Suprapubic skin (tissue), 4 donors: ENCODE data around the gene OR10J5. TPM values are rescaled to one million over a fixed set of nuclear protein-coding genes. Genes with fewer than 3 reads are reported as not detected.
"Not testable (repeated sequence)": the region's sequence is repeated elsewhere in the genome, so short reads cannot be mapped to it uniquely, and the experiment has no call there.

Experiments
- DNase-seq, 2 donors: peaks; one replicate each; pipeline ENCODE4 v3.0.0-alpha.2; 2019; ENCODE audit warnings: low spot score in 2 of 2
- H3K27ac ChIP-seq: fragments of 200-600 bp; sonication (generic); one replicate; pipeline ENCODE4 v1.5.1; 2019
- H3K27me3 ChIP-seq: fragments of 200-600 bp; sonication (generic); one replicate; pipeline ENCODE4 v1.5.1; 2019
- H3K36me3 ChIP-seq: fragments of 200-600 bp; sonication (generic); one replicate; pipeline ENCODE4 v1.5.1; 2019
- H3K4me1 ChIP-seq: fragments of 200-600 bp; sonication (generic); one replicate; pipeline ENCODE4 v1.5.1; 2019
- H3K4me3 ChIP-seq: fragments of 200-600 bp; sonication (generic); one replicate; pipeline ENCODE4 v1.5.1; 2019; ENCODE audit warnings: mild to moderate bottlenecking
- H3K9me3 ChIP-seq: fragments of 200-600 bp; sonication (generic); one replicate; pipeline ENCODE4 v1.5.1; 2019
- CTCF ChIP-seq, 2 donors: fragments of 200-600 bp in 1 of 2; fragments of 450-650 bp in 1 of 2; sonication (generic) in 1 of 2; IDR thresholded peaks; one replicate each; pipeline ENCODE4 v1.5.1; 2016 to 2019; ENCODE audit warnings: antibody characterized with exemption in 2 of 2, mild to moderate bottlenecking in 1 of 2, moderate library complexity in 1 of 2
- EP300 ChIP-seq: sonication (generic); formaldehyde crosslinking; IDR thresholded peaks from one replicate; pipeline ENCODE4 v1.6.1; 2017; ENCODE audit warnings: antibody characterized with exemption
- POLR2A ChIP-seq, 2 donors: fragments of 450-650 bp; IDR thresholded peaks; one replicate each; pipeline ENCODE4 v1.6.1; 2017; ENCODE audit warnings: antibody characterized with exemption in 2 of 2, mild to moderate bottlenecking in 2 of 2, moderate library complexity in 2 of 2
- POLR2AphosphoS5 ChIP-seq, 3 donors: sonication (generic); formaldehyde crosslinking; IDR thresholded peaks; one replicate each; pipeline ENCODE4 v1.6.1; 2017; ENCODE audit warnings: antibody characterized with exemption in 3 of 3
- WGBS: methylation state at CpG from one replicate; pipeline ENCODE4 v1.1.5; 2018; 5-methylcytosine and 5-hydroxymethylcytosine counted together
- total RNA-seq, 4 donors: library from RNA; depleted of rRNA; stranded (reverse); fragments of >200 nt; gene quantifications; one replicate each; pipeline ENCODE4 v1.1.0, GENCODE V29; 2016

Gene OR10J5
- total RNA-seq, 4 donors from 2014 or later, result not detected

GRCh38 chr1:159554261-159554660 lies 18.5 kb upstream of the OR10J5 start:
- Histone ChIP-seq H3K4me1 (no peaks in the 10 kb centered on the region), H3K4me3 (no peak overlapping the region), H3K27me3 (no peaks in the 10 kb centered on the region), H3K36me3 (no peaks in the 10 kb centered on the region), H3K27ac (no peak overlapping the region), H3K9me3 (no peaks in the 10 kb centered on the region)
- no peak for DNase-seq
- 60% methylated on average over 3 of the region's 3 CpGs for WGBS
- TF ChIP-seq POLR2AphosphoS5 (IDR thresholded peaks at IDR 0.05) (no peak), CTCF (IDR thresholded peaks at IDR 0.05) (no peak), POLR2A (IDR thresholded peaks at IDR 0.05) (no peak), EP300 (no peak)

- no peaks in the 10 kb centered on the region for H3K27me3 ChIP-seq
- no peaks in the 10 kb centered on the region for H3K4me1 ChIP-seq
- no peak for TF ChIP-seq POLR2AphosphoS5 (IDR thresholded peaks at IDR 0.05)
- WGBS, result 72% methylated on average over 2 of the region's 2 CpGs
- H3K27ac ChIP-seq, result no peak overlapping the region
- H3K4me3 ChIP-seq, result no peak overlapping the region
- H3K36me3 ChIP-seq, result no peaks in the 10 kb centered on the region
- no peak for DNase-seq
- H3K9me3 ChIP-seq, result no peaks in the 10 kb centered on the region
These were observed 12.3 kb upstream of the OR10J5 start for GRCh38 chr1:159548126-159548525.

GRCh38 chr1:159532922-159533321 lies 2.9 kb downstream of the OR10J5 start:
- Histone ChIP-seq H3K4me1 (no peaks in the 10 kb centered on the region), H3K36me3 (no peaks in the 10 kb centered on the region), H3K27ac (no peak overlapping the region), H3K4me3 (no peak overlapping the region), H3K9me3 (peaks cover 5% of the 10 kb centered on the region), H3K27me3 (no peaks in the 10 kb centered on the region)
- TF ChIP-seq POLR2A (IDR thresholded peaks at IDR 0.05), result no peak
- no peak for TF ChIP-seq POLR2AphosphoS5 (IDR thresholded peaks at IDR 0.05)
- TF ChIP-seq CTCF (IDR thresholded peaks at IDR 0.05), result no peak
- no peak for TF ChIP-seq EP300
- no peak for DNase-seq

- not testable (repeated sequence) for H3K4me1 ChIP-seq, H3K4me3 ChIP-seq, H3K36me3 ChIP-seq, H3K27me3 ChIP-seq, H3K9me3 ChIP-seq, DNase-seq, H3K27ac ChIP-seq
- 58% methylated on average over 2 of the region's 2 CpGs for WGBS
These were observed 11.0 kb downstream of the OR10J5 start for GRCh38 chr1:159524792-159525191.

- H3K36me3 ChIP-seq, result no peaks in the 10 kb centered on the region
- H3K27me3 ChIP-seq, result no peaks in the 10 kb centered on the region
- no peaks in the 10 kb centered on the region for H3K4me1 ChIP-seq
- DNase-seq, result no peak
- no peak overlapping the region for H3K4me3 ChIP-seq
- no peak for TF ChIP-seq CTCF (IDR thresholded peaks at IDR 0.05)
- no peak for TF ChIP-seq EP300
- TF ChIP-seq POLR2AphosphoS5 (IDR thresholded peaks at IDR 0.05), result no peak
- TF ChIP-seq POLR2A (IDR thresholded peaks at IDR 0.05), result no peak
- H3K9me3 ChIP-seq, result peaks cover 10% of the 10 kb centered on the region
- H3K27ac ChIP-seq, result no peak overlapping the region
- WGBS, result 72% methylated on average over 2 of the region's 2 CpGs
These were observed 25.6 kb downstream of the OR10J5 start for GRCh38 chr1:159510229-159510541.

- H3K4me3 ChIP-seq, result no peak overlapping the region
- TF ChIP-seq EP300, result no peak
- no peak for TF ChIP-seq POLR2A (IDR thresholded peaks at IDR 0.05)
- no peaks in the 10 kb centered on the region for H3K36me3 ChIP-seq
- no peak for DNase-seq
- H3K4me1 ChIP-seq, result no peaks in the 10 kb centered on the region
- no peak overlapping the region for H3K27ac ChIP-seq
- no peaks in the 10 kb centered on the region for H3K27me3 ChIP-seq
- peaks cover 10% of the 10 kb centered on the region for H3K9me3 ChIP-seq
These were observed 26.2 kb downstream of the OR10J5 start for GRCh38 chr1:159509440-159510228.

GRCh38 chr1:159508951-159509350 lies 26.9 kb downstream of the OR10J5 start:
- H3K27me3 ChIP-seq, result no peaks in the 10 kb centered on the region
- peaks cover 10% of the 10 kb centered on the region for H3K9me3 ChIP-seq
- WGBS, result 58% methylated on average over 4 of the region's 4 CpGs
- DNase-seq, result no peak
- H3K27ac ChIP-seq, result no peak overlapping the region
- no peaks in the 10 kb centered on the region for H3K4me1 ChIP-seq
- H3K36me3 ChIP-seq, result no peaks in the 10 kb centered on the region
- H3K4me3 ChIP-seq, result no peak overlapping the region
- TF ChIP-seq CTCF (IDR thresholded peaks at IDR 0.05) (no peak), POLR2AphosphoS5 (IDR thresholded peaks at IDR 0.05) (no peak), POLR2A (IDR thresholded peaks at IDR 0.05) (no peak), EP300 (no peak)
